Thymus (tissue), 14 donors: ENCODE measurements around the gene RHD. TPM values are rescaled to one million over a fixed set of nuclear protein-coding genes. Genes with fewer than 3 reads are reported as not detected.
"Not testable (repeated sequence)": the region's sequence is repeated elsewhere in the genome, so short reads cannot be mapped to it uniquely, and the experiment has no call there.

Experiments used
- DNase-seq, 9 donors: peaks; one replicate each; pipeline ENCODE4 v3.0.0-alpha.2; 2013; ENCODE audit warnings: low spot score in 9 of 9, low read depth in 6 of 9, missing footprints in 1 of 9
- H3K27ac ChIP-seq, 2 donors: one replicate each; pipeline ENCODE4 v1.5.1; 2013; ENCODE audit warnings: control low read depth in 1 of 2, low read depth in 1 of 2, low read length in 1 of 2, mild to moderate bottlenecking in 1 of 2, moderate library complexity in 1 of 2
- H3K27me3 ChIP-seq, 2 donors: one replicate each; pipeline ENCODE4 v1.5.1; 2013; ENCODE audit warnings: low read length in 1 of 2; ENCODE audit not compliant: control insufficient read depth in 2 of 2, insufficient read depth in 1 of 2
- H3K36me3 ChIP-seq, 2 donors: one replicate each; pipeline ENCODE4 v1.5.1; 2013; ENCODE audit warnings: low read length in 1 of 2, mild to moderate bottlenecking in 1 of 2, moderate library complexity in 1 of 2; ENCODE audit not compliant: control insufficient read depth in 2 of 2, insufficient read depth in 2 of 2
- H3K4me1 ChIP-seq, 2 donors: one replicate each; pipeline ENCODE4 v1.5.1; 2013; ENCODE audit warnings: low read length in 2 of 2; ENCODE audit not compliant: control insufficient read depth in 2 of 2, insufficient read depth in 2 of 2
- H3K4me3 ChIP-seq, 2 donors: one replicate each; pipeline ENCODE4 v1.5.1; 2013; ENCODE audit warnings: low read length in 2 of 2, control low read depth in 1 of 2, mild to moderate bottlenecking in 1 of 2
- H3K9me3 ChIP-seq, 2 donors: one replicate each; pipeline ENCODE4 v1.5.1; 2013; ENCODE audit warnings: low read length in 1 of 2, mild to moderate bottlenecking in 1 of 2; ENCODE audit not compliant: control insufficient read depth in 2 of 2, insufficient read depth in 1 of 2
- WGBS: extraction: QIAGEN DNeasy Blood & Tissue Kit; methylation state at CpG from one replicate; pipeline ENCODE4 v1.1.7; 2013; 5-methylcytosine and 5-hydroxymethylcytosine counted together
- long read RNA-seq, 10 donors: transcript quantifications; one replicate each; lab custom pipeline, GENCODE V29; 2026
- polyA plus RNA-seq: library from polyadenylated mRNA; stranded (reverse); fragments of 200-250 nt; gene quantifications from one replicate; pipeline ENCODE4 v1.2.3, GENCODE V29; 2013
- total RNA-seq: library from RNA; stranded (reverse); fragments of 120-200 nt; gene quantifications from one replicate; pipeline ENCODE4 v1.2.4, GENCODE V29; 2013
- donor health status: healthy.

RHD gene
- 0.61 TPM for total RNA-seq
- 0.09 TPM for polyA plus RNA-seq
- long read RNA-seq, donor 1 = 0 reads
- long read RNA-seq, donor 2, partial matches to known transcripts = 14 of 15 reads
- long read RNA-seq, donor 2, other reads (novel, unspliced or antisense) = 0 of 15 reads
- long read RNA-seq, donor 3 = 0 reads
- long read RNA-seq, donor 4 = 0 reads
- long read RNA-seq, donor 5, partial matches to known transcripts = 13 of 13 reads
- long read RNA-seq, donor 5, other reads (novel, unspliced or antisense) = 0 of 13 reads
- long read RNA-seq, donor 6 = 0 reads
- long read RNA-seq, donor 7 = 0 reads
- long read RNA-seq, donor 8 = 0 reads
- long read RNA-seq, donor 9 = 0 reads
- long read RNA-seq, donor 10 = 0 reads

DNA sequence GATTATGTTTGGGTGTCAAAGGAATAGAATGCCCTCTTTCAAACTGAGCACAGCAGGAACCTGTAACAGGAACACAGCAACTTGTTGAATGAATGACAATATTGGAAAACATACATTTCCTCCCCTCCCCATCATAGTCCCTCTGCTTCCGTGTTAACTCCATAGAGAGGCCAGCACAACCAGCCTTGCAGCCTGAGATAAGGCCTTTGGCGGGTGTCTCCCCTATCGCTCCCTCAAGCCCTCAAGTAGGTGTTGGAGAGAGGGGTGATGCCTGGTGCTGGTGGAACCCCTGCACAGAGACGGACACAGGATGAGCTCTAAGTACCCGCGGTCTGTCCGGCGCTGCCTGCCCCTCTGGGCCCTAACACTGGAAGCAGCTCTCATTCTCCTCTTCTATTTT is at the start of gene RHD:
Gene RHD (plus strand): TSS at position 272 of the 400 bp plus-strand sequence. CDS start 39 bp downstream, at position 311.
- H3K27ac ChIP-seq, DNase-seq, H3K4me1 ChIP-seq, H3K27me3 ChIP-seq, H3K4me3 ChIP-seq, H3K9me3 ChIP-seq, H3K36me3 ChIP-seq: not testable (repeated sequence)
- WGBS = 93% methylated on average over 8 of the region's 8 CpGs

- WGBS = 97% methylated on average over 4 of the region's 4 CpGs
- Histone ChIP-seq H3K4me3 (no peak overlapping the region), H3K36me3 (peaks cover 51 to 69% of the 10 kb centered on the region in 2 donors)
Measured at GRCh38 chr1:25222606-25223005, 49.7 kb upstream of the RHD start.

GRCh38 chr1:25223471-25223870 is 48.8 kb upstream of the RHD start:
- DNase-seq = no peak
- Histone ChIP-seq H3K9me3 (no peaks in the 10 kb centered on the region), H3K4me3 (no peak overlapping the region), H3K4me1 (no peaks in the 10 kb centered on the region), H3K27me3 (no peaks in the 10 kb centered on the region), H3K36me3 (peaks cover 59 to 78% of the 10 kb centered on the region in 2 donors), H3K27ac (no peak overlapping the region)
- WGBS = 96% methylated on average over 3 of the region's 3 CpGs

More at GRCh38 chr1:25222606-25223005, 49.7 kb upstream of the RHD start:
- no peak overlapping the region for H3K27ac ChIP-seq
- no peaks in the 10 kb centered on the region for H3K27me3 ChIP-seq
- no peak for DNase-seq
- no peaks in the 10 kb centered on the region for H3K9me3 ChIP-seq
- H3K4me1 ChIP-seq = no peaks in the 10 kb centered on the region

DNA sequence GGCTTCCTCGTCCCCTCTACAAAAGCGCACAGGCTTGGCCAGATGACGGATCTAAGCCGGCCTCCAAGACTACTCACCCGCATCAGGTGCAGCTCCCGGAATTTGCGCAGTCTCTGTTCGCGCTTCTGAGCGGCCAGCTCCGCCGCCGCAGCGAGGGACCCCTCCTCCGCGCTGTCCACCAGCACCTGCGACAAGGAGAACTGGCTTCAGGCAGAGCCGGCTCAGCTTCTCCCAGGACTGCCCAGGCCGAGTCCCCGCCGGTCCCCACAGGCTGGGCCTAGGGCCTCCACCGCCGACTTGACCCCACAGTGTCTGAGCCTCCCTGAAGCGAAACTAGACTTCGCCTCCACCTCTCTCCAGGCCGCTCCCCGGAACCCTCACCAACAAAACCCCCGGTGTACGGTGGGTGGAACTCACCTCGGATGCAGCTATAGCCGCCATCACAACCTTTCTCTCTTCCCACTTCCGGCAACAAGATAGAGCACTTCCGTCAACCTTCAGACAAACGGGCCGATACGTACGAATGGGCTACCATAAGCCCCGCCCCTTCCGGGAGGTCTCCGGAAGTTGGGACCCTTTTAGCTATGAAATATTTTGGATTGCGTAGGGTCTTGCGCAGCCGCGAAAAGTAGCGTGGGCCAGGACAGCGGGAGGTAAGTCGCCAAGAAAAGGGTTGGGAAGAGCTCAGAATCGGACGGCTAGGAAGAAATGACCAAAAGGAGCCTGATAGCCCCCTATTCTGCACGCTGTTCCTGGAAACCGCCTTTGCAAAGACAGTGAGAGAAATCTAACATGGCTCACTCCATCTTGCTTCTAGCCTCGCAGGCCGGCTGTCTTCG is 40.1 kb upstream of the RHD start, which contains the start of gene SYF2:
Gene SYF2 (minus strand): TSS at position 476 of the 839 bp plus-strand sequence. CDS start 35 bp downstream, at position 441.
- no peaks in the 10 kb centered on the region for H3K9me3 ChIP-seq
- peak; percentile 83 to 97 (median 93) for DNase-seq
- H3K36me3 ChIP-seq = peaks cover 33 to 37% of the 10 kb centered on the region in 2 donors
- under 1% methylated on average over 54 of the region's 54 CpGs for WGBS
- no peaks in the 10 kb centered on the region for H3K27me3 ChIP-seq
- peak within 1 kb of the TSS; percentile 83 to 97 for H3K27ac ChIP-seq
- H3K4me3 ChIP-seq = peak within 1 kb of the TSS; percentile 99 to 100
- H3K4me1 ChIP-seq = peaks cover 11 to 19% of the 10 kb centered on the region in 2 donors

DNA sequence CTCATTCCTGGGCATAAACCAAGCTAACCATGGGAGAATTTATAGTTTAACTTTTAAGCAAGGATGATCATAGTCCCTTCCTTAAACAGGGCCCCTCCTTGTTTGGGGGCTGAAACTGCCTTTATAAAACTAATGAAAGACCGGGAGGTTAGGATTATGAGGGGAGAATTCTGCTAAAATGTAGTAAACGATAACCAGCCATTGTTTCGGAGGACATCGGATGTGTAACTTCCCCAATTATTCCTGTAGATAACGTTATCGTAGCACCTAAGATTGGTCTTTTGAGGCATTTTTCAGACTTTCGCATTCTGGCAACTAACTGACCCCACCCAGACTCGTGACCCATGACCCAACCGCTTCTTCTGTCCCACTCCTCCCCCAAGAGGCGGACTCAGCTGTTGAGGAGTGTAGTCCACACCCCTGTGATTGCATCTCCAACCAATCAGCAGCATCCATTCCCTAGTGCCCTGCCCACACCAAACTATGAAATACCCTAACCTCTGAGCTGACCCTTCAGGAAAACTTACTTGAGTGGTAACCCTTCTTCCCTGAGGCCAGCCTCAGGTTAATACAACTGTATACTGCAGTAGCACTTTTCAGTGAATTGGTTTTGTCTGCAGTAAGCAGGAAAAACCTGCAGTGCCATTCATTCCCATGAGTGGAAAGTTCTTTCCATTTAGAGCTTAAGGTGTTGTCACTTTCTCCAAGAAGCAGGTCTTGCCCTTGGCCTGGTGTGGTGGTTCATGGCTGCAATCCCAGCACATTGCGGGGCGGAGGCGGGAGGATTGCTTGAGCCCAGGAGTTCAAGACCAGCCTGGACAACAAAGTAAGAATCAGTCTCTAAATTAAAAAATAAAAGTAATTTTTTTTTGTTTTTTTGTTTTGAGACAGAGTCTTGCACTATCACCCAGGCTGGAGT is 39.2 kb upstream of the RHD start:
- Histone ChIP-seq H3K4me1 (peaks cover 11 to 19% of the 10 kb centered on the region in 2 donors), H3K9me3 (no peaks in the 10 kb centered on the region), H3K27me3 (no peaks in the 10 kb centered on the region), H3K36me3 (peaks cover 25 to 29% of the 10 kb centered on the region in 2 donors), H3K27ac (peak overlapping the region; percentile 83 to 97), H3K4me3 (peak overlapping the region; percentile 99 to 100)
- WGBS = 24% methylated on average over 13 of the region's 13 CpGs
- peak in 5 of 9 donors; percentile 19 to 66 (median 41) for DNase-seq

DNA sequence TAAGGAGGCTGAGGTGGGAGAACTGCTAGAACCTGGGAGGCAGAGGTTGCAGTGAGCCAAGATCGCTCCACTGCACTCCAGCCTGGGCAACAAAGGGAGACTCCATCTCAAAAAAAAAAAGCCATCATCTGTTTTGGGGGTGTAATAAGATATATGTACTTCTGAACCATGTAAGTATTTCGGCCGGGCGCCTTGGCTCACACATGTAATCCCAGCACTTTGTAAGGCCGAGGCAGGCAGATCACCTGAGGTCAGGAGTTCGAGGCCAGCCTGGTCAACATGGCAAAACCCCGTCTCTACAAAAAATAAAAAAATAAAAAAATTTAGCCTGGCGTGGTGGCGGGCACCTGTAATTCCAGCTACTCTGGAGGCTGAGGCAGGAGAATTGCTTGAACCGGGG is 36.9 kb upstream of the RHD start:
- not testable (repeated sequence) for H3K27me3 ChIP-seq, DNase-seq, H3K4me3 ChIP-seq, H3K36me3 ChIP-seq, H3K27ac ChIP-seq, H3K9me3 ChIP-seq
- 98% methylated on average over 10 of the region's 10 CpGs for WGBS
- H3K4me1 ChIP-seq = peaks cover 17 to 29% of the 10 kb centered on the region in 2 donors

GRCh38 chr1:25236261-25236660 is 36.0 kb upstream of the RHD start:
- 98% methylated on average over 7 of the region's 7 CpGs for WGBS
- not testable (repeated sequence) for H3K27ac ChIP-seq
- H3K4me1 ChIP-seq = peaks cover 17 to 33% of the 10 kb centered on the region in 2 donors

GRCh38 chr1:25238046-25238445 is 34.3 kb upstream of the RHD start:
- H3K9me3 ChIP-seq = no peaks in the 10 kb centered on the region
- no peak overlapping the region for H3K27ac ChIP-seq
- H3K4me1 ChIP-seq = peaks cover 12 to 23% of the 10 kb centered on the region in 2 donors
- H3K36me3 ChIP-seq = peaks cover 4 to 23% of the 10 kb centered on the region in 2 donors
- WGBS = 96% methylated on average over 11 of the region's 11 CpGs
- no peak overlapping the region for H3K4me3 ChIP-seq
- DNase-seq = no peak
- no peaks in the 10 kb centered on the region for H3K27me3 ChIP-seq

More at GRCh38 chr1:25236261-25236660, 36.0 kb upstream of the RHD start:
- not testable (repeated sequence) for DNase-seq, H3K36me3 ChIP-seq, H3K4me3 ChIP-seq, H3K27me3 ChIP-seq, H3K9me3 ChIP-seq
